Brain microvascular endothelial cell (primary cell): ENCODE data around the gene EVI5.
A peak's percentile ranks its signal among the peaks of the same experiment; 100 is the strongest.
"Not testable (repeated sequence)": the region's sequence is repeated elsewhere in the genome, so short reads cannot be mapped to it uniquely, and the experiment has no call there.

ENCODE experiments used
- DNase-seq: peaks from one replicate; pipeline ENCODE4 v3.0.0-alpha.2; 2020
- H3K27ac ChIP-seq: fragments of 250-450 bp; sonication (Bioruptor Pico); 2 replicates; pipeline ENCODE4 v1.5.1; 2020; ENCODE audit warnings: mild to moderate bottlenecking, moderate library complexity
- H3K27me3 ChIP-seq: fragments of 250-450 bp; sonication (Bioruptor Pico); replicated peaks from 2 replicates; pipeline ENCODE4 v1.5.1; 2020; ENCODE audit warnings: mild to moderate bottlenecking
- H3K36me3 ChIP-seq: fragments of 250-450 bp; sonication (Bioruptor Pico); replicated peaks from 2 replicates; pipeline ENCODE4 v1.5.1; 2020; ENCODE audit warnings: mild to moderate bottlenecking
- H3K4me3 ChIP-seq: 2 replicates; pipeline ENCODE4 v1.5.1; 2011; ENCODE audit warnings: low read depth, mild to moderate bottlenecking, control low read depth, low read length, moderate library complexity
- in situ Hi-C: cut with HindIII; loops from 2 replicates; pipeline ENCODE4 v1.10.0; 2017; ENCODE audit warnings: low sequenced_read_pairs, low pct_ligation_motif_present
- TF ChIP-seq, protein P1 (sequence below): IDR thresholded peaks from 2 replicates; pipeline ENCODE4 v1.5.1; 2011; ENCODE audit warnings: low read depth, mild to moderate bottlenecking, moderate library complexity, low read length, control low read depth, inconsistent platforms; ENCODE audit errors: missing control alignments

EVI5 gene

GRCh38 chr1:92536980-92537884 is 247.7 kb downstream of the EVI5 start:
- peak; percentile 18 for DNase-seq
- Histone ChIP-seq H3K27ac (peak overlapping the region; percentile 31), H3K4me3 (no peak overlapping the region), H3K36me3 (no peaks in the 10 kb centered on the region), H3K27me3 (no peaks in the 10 kb centered on the region)
- TF ChIP-seq, protein P1, sequence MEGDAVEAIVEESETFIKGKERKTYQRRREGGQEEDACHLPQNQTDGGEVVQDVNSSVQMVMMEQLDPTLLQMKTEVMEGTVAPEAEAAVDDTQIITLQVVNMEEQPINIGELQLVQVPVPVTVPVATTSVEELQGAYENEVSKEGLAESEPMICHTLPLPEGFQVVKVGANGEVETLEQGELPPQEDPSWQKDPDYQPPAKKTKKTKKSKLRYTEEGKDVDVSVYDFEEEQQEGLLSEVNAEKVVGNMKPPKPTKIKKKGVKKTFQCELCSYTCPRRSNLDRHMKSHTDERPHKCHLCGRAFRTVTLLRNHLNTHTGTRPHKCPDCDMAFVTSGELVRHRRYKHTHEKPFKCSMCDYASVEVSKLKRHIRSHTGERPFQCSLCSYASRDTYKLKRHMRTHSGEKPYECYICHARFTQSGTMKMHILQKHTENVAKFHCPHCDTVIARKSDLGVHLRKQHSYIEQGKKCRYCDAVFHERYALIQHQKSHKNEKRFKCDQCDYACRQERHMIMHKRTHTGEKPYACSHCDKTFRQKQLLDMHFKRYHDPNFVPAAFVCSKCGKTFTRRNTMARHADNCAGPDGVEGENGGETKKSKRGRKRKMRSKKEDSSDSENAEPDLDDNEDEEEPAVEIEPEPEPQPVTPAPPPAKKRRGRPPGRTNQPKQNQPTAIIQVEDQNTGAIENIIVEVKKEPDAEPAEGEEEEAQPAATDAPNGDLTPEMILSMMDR: no peak
- in situ Hi-C loops: no loop called here

GRCh38 chr1:92536211-92536979 is 248.5 kb downstream of the EVI5 start:
- peak overlapping the region; percentile 31 for H3K27ac ChIP-seq
- no peak for DNase-seq
- TF ChIP-seq, protein P1: no peak
- no peak overlapping the region for H3K4me3 ChIP-seq
- H3K27me3 ChIP-seq: no peaks in the 10 kb centered on the region
- in situ Hi-C loops: no loop called here
- no peaks in the 10 kb centered on the region for H3K36me3 ChIP-seq

GRCh38 chr1:92532371-92532770 is 252.5 kb downstream of the EVI5 start:
- in situ Hi-C loops, H3K36me3 ChIP-seq, H3K27me3 ChIP-seq, H3K27ac ChIP-seq, H3K4me3 ChIP-seq, DNase-seq: not testable (repeated sequence)

DNA sequence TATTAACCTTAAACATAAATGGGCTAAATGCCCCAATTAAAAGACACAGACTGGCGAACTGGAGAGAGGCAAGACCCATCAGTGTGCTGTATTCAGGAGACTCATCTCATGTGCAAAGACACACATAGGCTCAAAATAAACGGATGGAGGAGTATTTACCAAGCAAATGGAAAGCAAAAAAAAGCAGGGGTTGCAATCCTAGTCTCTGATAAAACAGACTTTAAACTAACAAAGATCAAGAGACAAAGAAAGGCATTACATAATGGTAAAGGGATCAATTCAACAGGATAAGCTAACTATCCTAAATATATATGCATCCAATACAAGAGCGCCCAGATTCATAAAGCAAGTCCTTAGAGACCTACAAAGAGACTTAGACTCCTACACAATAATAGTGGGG is 253.0 kb downstream of the EVI5 start:
- in situ Hi-C loops, H3K27me3 ChIP-seq, H3K36me3 ChIP-seq, DNase-seq, H3K27ac ChIP-seq, H3K4me3 ChIP-seq: not testable (repeated sequence)

DNA sequence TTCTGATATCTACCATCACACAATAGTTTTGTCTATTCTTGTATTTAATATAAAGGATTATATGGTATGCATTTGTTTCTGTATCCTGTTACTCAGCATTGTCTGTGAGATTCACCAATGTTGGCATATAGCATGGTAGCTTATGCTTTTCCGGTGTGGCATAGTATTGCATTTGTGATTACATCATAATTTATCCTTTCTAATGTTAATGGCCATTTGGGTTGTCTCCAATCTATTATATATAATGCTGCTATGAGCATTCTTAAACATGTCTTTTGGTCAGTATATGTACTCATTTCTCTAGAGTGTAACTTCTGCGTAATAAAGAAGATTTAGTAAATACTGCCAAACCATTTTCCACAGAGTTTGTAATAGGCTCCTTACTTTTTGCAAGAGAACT is 257.2 kb downstream of the EVI5 start:
- DNase-seq: no peak
- Histone ChIP-seq H3K27me3 (no peaks in the 10 kb centered on the region), H3K27ac (no peak overlapping the region), H3K36me3 (peaks cover 3% of the 10 kb centered on the region), H3K4me3 (no peak overlapping the region)
- TF ChIP-seq, protein P1: no peak
- in situ Hi-C loops: no loop called here

GRCh38 chr1:92524944-92525590 is 259.8 kb downstream of the EVI5 start:
- H3K27me3 ChIP-seq, H3K27ac ChIP-seq, H3K36me3 ChIP-seq, H3K4me3 ChIP-seq, in situ Hi-C loops: not testable (repeated sequence)
- peak; percentile 27 for DNase-seq

- in situ Hi-C loops: no loop called here
- no peak for DNase-seq
These were observed 265.9 kb downstream of the EVI5 start for GRCh38 chr1:92519043-92519442.

More at GRCh38 chr1:92519043-92519442, 265.9 kb downstream of the EVI5 start:
- TF ChIP-seq, protein P1: no peak
- no peak overlapping the region for H3K27ac ChIP-seq
- no peak overlapping the region for H3K4me3 ChIP-seq
- H3K27me3 ChIP-seq: no peaks in the 10 kb centered on the region
- peaks cover 3% of the 10 kb centered on the region for H3K36me3 ChIP-seq
